WI38 (cell line): Measurements from ENCODE around the gene PMFBP1.

ENCODE experiments used
- H3K4me3 ChIP-seq: 2 replicates; pipeline ENCODE4 v1.5.1; 2011; ENCODE audit warnings: low read depth, mild to moderate bottlenecking, control low read depth, low read length
- TF ChIP-seq, protein P1 (sequence below): IDR thresholded peaks from 2 replicates; pipeline ENCODE4 v1.5.1; 2012; ENCODE audit warnings: low read depth, mild to moderate bottlenecking, control low read depth, low read length

The PMFBP1 gene

DNA sequence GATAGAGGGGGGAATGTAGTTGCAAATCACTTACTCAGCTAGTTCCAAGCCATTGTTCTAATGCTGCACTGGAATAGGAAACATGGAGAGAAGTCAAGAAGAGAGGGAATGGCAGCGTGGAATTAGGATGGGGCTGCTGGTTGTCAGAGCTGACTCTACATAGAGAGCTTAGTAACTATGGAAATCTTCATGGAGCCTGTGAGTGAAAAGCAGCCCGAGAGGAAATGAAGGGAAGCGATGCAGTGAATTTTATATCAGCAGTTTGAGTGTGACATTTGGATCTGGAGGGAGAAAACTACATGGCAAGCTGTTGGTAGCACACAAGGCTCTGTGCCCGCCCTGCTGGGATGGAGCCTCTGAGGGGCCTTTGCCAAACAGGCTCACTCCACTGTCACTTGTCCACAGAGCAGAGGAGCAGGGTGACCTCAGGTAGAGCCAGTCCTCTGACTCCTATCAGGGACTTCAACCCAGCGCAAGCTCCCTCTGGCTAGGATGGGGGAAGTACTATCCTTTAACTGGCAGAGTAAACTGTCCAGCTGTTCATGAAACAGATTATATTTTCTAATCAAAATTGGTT is 27.9 kb upstream of the PMFBP1 start:
- TF ChIP-seq, protein P1, sequence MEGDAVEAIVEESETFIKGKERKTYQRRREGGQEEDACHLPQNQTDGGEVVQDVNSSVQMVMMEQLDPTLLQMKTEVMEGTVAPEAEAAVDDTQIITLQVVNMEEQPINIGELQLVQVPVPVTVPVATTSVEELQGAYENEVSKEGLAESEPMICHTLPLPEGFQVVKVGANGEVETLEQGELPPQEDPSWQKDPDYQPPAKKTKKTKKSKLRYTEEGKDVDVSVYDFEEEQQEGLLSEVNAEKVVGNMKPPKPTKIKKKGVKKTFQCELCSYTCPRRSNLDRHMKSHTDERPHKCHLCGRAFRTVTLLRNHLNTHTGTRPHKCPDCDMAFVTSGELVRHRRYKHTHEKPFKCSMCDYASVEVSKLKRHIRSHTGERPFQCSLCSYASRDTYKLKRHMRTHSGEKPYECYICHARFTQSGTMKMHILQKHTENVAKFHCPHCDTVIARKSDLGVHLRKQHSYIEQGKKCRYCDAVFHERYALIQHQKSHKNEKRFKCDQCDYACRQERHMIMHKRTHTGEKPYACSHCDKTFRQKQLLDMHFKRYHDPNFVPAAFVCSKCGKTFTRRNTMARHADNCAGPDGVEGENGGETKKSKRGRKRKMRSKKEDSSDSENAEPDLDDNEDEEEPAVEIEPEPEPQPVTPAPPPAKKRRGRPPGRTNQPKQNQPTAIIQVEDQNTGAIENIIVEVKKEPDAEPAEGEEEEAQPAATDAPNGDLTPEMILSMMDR = no peak
- no peak overlapping the region for H3K4me3 ChIP-seq

DNA sequence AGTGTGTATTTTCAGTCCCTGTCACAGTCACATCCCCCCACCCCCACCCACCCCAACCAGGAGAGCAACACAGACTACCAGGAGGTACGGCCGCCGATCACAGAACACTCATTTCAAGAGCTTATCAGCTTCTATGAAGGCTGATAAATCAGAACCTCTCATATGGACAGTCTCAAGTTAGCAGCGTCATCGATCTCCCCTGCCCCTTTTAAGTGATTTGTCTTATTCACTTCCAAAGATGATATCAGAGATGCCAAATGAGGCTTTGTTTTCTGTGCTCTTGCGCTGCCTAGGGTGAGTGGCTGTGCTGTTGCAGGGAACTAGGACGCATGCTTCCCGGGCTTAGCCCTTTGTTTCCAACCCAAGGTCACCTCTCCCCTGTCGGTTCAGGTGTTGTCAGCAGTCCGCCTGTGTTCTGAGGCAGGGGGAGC is 26.8 kb upstream of the PMFBP1 start:
- TF ChIP-seq, protein P1 = no peak
- no peak overlapping the region for H3K4me3 ChIP-seq

DNA sequence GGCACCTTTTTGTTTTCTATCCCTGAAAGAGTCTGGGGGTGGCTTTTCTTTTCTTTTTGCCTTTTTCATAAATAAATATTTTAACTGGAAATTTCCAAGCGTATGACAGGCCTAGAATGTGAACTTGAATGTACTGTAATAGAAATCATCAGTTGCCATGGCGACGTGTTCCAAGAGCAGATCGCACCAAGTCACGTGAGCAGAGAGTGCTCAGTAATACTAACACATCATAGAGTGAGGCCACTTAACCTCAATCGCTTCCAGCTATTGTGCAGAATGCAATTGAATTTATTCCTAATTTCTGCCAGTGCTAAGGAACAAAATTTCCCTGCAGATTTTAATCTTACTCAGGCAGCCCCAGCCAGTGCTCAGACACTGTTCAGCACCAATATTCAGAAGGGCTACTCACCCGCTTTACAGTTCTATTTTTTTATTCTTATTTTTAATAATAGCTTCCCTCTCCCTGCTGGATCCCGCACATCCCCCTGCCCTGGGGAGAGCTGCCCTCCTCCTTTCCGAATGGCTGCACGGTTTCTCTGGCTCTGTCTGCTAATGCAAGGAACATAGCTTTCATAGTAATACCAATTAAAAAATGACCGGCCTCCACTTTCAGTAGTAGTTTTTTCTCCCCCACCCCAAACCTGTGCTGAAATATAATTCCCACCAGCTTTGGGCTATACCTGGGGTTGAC is 26.2 kb upstream of the PMFBP1 start:
- TF ChIP-seq, protein P1 = no peak
- H3K4me3 ChIP-seq = no peak overlapping the region

DNA sequence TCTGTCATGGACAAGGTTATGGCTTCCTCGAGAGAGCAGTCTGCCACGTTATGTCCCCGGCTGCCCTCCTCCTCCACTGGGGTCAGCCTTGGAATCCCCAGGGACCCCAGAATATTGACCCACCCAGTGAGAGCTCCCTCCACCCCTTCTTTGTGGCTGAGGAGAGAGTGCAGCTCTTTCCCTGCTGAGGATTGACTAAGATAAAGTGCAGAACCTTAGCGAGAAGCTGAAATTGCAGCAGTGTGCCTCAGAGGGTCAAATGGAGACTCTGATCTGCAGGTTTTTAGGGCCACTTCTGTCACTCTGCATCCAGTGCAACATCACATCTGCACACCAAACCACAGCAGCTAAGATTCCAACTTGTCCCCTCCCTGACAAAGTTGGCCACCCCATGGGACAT is 25.6 kb upstream of the PMFBP1 start:
- no peak overlapping the region for H3K4me3 ChIP-seq
- TF ChIP-seq, protein P1 = no peak

DNA sequence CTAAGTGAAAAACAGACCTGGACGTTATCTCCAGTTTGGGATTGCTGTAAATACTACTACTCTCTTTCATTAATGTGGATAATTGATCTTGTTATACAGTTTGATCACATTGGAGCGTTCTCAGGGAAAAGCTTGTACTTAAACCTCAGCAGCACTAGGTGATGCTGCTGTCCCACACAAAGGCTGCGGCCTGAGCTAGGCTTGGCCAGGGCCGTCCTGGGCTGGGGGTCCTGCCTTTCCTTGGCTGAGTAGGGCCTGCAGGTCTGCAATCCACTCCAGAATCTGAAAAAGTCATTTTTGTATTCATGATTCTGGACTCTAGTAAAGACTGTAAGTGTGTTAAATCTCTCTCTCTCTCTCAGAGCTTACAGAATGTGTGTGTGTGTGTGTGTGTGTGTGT is 23.7 kb upstream of the PMFBP1 start:
- TF ChIP-seq, protein P1 = no peak
- H3K4me3 ChIP-seq = no peak overlapping the region

DNA sequence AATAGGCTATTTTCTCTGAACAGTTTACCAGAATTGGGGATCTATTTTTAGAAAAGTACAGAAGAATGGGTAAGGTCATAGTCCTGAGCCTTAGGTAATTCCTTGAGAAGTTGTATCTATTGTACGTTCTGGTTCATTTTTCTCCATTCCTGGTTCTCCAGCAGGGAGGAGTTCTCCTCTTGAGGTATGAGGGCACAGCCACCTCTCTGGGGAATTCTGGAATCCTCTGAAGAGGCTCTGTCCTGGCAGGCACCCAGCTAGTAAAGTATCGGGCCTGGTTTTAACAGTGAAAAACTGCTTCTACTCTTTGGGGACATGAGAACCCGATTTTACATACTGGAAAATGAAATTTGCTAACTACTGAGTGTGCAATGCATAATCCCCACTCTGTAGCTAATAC is 19.6 kb upstream of the PMFBP1 start:
- H3K4me3 ChIP-seq = no peak overlapping the region
- TF ChIP-seq, protein P1 = no peak

DNA sequence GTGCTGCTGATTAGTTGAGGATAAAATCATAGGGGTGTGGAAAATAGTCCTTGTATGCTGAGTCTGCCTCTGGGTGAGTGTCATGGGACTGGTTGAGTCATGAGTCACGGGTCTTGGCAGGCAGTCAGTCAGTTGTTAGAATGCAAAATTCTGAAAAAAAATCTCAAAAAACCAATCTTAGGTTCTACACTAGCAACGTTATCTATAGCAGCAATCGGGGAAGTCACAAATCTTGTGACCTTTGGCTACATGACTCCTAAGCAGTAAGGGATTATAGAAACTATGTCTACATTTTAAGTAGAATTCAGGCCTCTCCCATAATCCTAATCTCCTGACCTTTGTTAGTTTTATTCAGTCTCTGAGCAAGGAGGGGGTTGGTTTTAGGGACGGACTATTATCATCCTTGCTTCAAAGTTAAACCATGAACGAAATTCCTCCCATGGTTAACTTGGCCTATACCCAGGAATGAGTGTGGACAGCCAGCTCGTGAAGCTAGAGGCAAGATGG is 18.0 kb upstream of the PMFBP1 start:
- no peak overlapping the region for H3K4me3 ChIP-seq
- TF ChIP-seq, protein P1 = no peak
